IMR-90 (cell line): ENCODE data around the gene GCDH. TPM values are rescaled to one million over a fixed set of nuclear protein-coding genes. Genes with fewer than 3 reads are reported as not detected.

Experiments used
- ATAC-seq: fragments of 200-7000 bp; cut with Tn5 transposase; 2 replicates; pipeline ENCODE4 v1.9.1; 2020; ENCODE audit warnings: low read depth, mild to moderate bottlenecking, moderate library complexity
- BruUV-seq: library from RNA; stranded (reverse); fragments of 400-500 nt; replicated peaks from 2 replicates; lab custom pipeline; 2021; lab: Mats Ljungman, UMichigan
- CTCF ChIA-PET: fragments of 300-600 bp; formaldehyde crosslinking; extraction: SDS; loops from one replicate; lab custom pipeline; 2021; ENCODE audit warnings: antibody characterized with exemption; lab: Yijun Ruan, JAX
- POLR2A ChIA-PET: fragments of 300-600 bp; sonication (Branson Sonifier 250); formaldehyde crosslinking; loops from one replicate; lab custom pipeline; 2022; ENCODE audit warnings: antibody characterized with exemption; ENCODE audit not compliant: unreplicated experiment; lab: Charles Lee
- DNase-seq: peaks from one replicate; pipeline ENCODE4 v3.0.0; 2013
- H2AFZ ChIP-seq: replicated peaks from 2 replicates; pipeline ENCODE3; 2013; ENCODE audit warnings: low read length, mild to moderate bottlenecking; ENCODE audit not compliant: poor library complexity
- H2AK5ac ChIP-seq: 2 replicates; pipeline ENCODE4 v1.6.1; 2013; ENCODE audit warnings: low read depth, low read length, inconsistent platforms
- H2AK9ac ChIP-seq: replicated peaks from 2 replicates; pipeline ENCODE3; 2013; ENCODE audit warnings: mild to moderate bottlenecking, low read depth, low read length, moderate library complexity; ENCODE audit not compliant: poor library complexity
- H2BK120ac ChIP-seq: 2 replicates; pipeline ENCODE4 v1.6.1; 2013; ENCODE audit warnings: low read depth, low read length, inconsistent platforms
- H2BK15ac ChIP-seq: 3 replicates; pipeline ENCODE4 v1.6.1; 2013; ENCODE audit warnings: low read depth, low read length, inconsistent platforms
- H2BK20ac ChIP-seq: 2 replicates; pipeline ENCODE4 v1.6.1; 2013; ENCODE audit warnings: low read depth, mild to moderate bottlenecking, inconsistent platforms, low read length, moderate library complexity
- H2BK5ac ChIP-seq: 2 replicates; pipeline ENCODE4 v1.6.1; 2013; ENCODE audit warnings: mild to moderate bottlenecking, low read depth, low read length, inconsistent platforms; ENCODE audit not compliant: poor library complexity, severe bottlenecking
- H3K14ac ChIP-seq: replicated peaks from 2 replicates; pipeline ENCODE4 v1.6.1; 2013; ENCODE audit warnings: low read depth, low read length, inconsistent platforms
- H3K18ac ChIP-seq: 2 replicates; pipeline ENCODE4 v1.6.1; 2013; ENCODE audit warnings: low read depth, low read length, control low read depth
- H3K23ac ChIP-seq: 2 replicates; pipeline ENCODE4 v1.6.1; 2013; ENCODE audit warnings: low read depth, low read length, inconsistent platforms
- H3K27ac ChIP-seq: 2 replicates; pipeline ENCODE4 v1.5.1; 2013; ENCODE audit warnings: mild to moderate bottlenecking, control low read depth, low read length; ENCODE audit not compliant: insufficient read depth
- H3K27me3 ChIP-seq: 2 replicates; pipeline ENCODE4 v1.6.1; 2013; ENCODE audit warnings: low read length; ENCODE audit not compliant: control insufficient read depth, insufficient read depth
- H3K36me3 ChIP-seq: 2 replicates; pipeline ENCODE4 v1.6.1; 2013; ENCODE audit warnings: low read length, mixed read lengths; ENCODE audit not compliant: control insufficient read depth, insufficient read depth
- H3K4ac ChIP-seq: 2 replicates; pipeline ENCODE4 v1.6.1; 2013; ENCODE audit warnings: low read depth, low read length, inconsistent platforms
- H3K4me1 ChIP-seq: 2 replicates; pipeline ENCODE4 v1.6.1; 2013; ENCODE audit warnings: low read length, mixed read lengths; ENCODE audit not compliant: control insufficient read depth, insufficient read depth
- H3K4me2 ChIP-seq: 2 replicates; pipeline ENCODE4 v1.6.1; 2013; ENCODE audit warnings: low read depth, mild to moderate bottlenecking, control low read depth, low read length, moderate library complexity
- H3K4me3 ChIP-seq: 2 replicates; pipeline ENCODE4 v1.5.1; 2013; ENCODE audit warnings: low read depth, mild to moderate bottlenecking, control low read depth, low read length, moderate library complexity; ENCODE audit not compliant: insufficient read depth
- H3K56ac ChIP-seq: 2 replicates; pipeline ENCODE4 v1.6.1; 2013; ENCODE audit warnings: low read length, inconsistent platforms; ENCODE audit not compliant: insufficient read depth; ENCODE audit errors: extremely low read depth
- H3K79me1 ChIP-seq, 2 experiments: 2 replicates each; pipeline ENCODE4 v1.6.1; 2013; ENCODE audit warnings: low read length in 2 of 2, inconsistent platforms in 1 of 2, low read depth in 1 of 2
- H3K9ac ChIP-seq: 2 replicates; pipeline ENCODE4 v1.6.1; 2013; ENCODE audit warnings: low read depth, low read length, control low read depth
- H3K9me1 ChIP-seq: 2 replicates; pipeline ENCODE4 v1.6.1; 2013; ENCODE audit warnings: low read length, inconsistent platforms; ENCODE audit not compliant: insufficient read depth
- H3K9me3 ChIP-seq: 2 replicates; pipeline ENCODE4 v1.6.1; 2013; ENCODE audit warnings: low read length; ENCODE audit not compliant: control insufficient read depth, insufficient read depth
- H4K20me1 ChIP-seq: 2 replicates; pipeline ENCODE4 v1.6.1; 2013; ENCODE audit warnings: low read length, inconsistent platforms; ENCODE audit not compliant: insufficient read depth
- H4K5ac ChIP-seq: 2 replicates; pipeline ENCODE4 v1.6.1; 2013; ENCODE audit warnings: mild to moderate bottlenecking, low read depth, low read length, control low read depth
- H4K8ac ChIP-seq, 2 experiments: 2 replicates each; pipeline ENCODE4 v1.6.1; 2013; ENCODE audit warnings: low read depth in 2 of 2, low read length in 2 of 2, control low read depth in 1 of 2, inconsistent platforms in 1 of 2
- H4K91ac ChIP-seq: 2 replicates; pipeline ENCODE4 v1.6.1; 2013; ENCODE audit warnings: low read depth, low read length, inconsistent platforms; ENCODE audit not compliant: insufficient read depth
- BHLHE40 ChIP-seq: fragments of 150-350 bp; IDR thresholded peaks from 2 replicates; pipeline ENCODE4 v1.6.1; 2016; ENCODE audit warnings: mild to moderate bottlenecking, low read depth, low read length
- CEBPB ChIP-seq: IDR thresholded peaks from 2 replicates; pipeline ENCODE4 v1.6.1; 2012; ENCODE audit warnings: low read depth, low read length, improper control_type of control experiment
- CHD1 ChIP-seq: IDR thresholded peaks from 2 replicates; pipeline ENCODE4 v1.6.1; 2012; ENCODE audit warnings: low read depth, low read length, improper control_type of control experiment
- CTCF ChIP-seq: conservative IDR thresholded peaks from 2 replicates; pipeline ENCODE4 v1.5.1; 2012; ENCODE audit warnings: mild to moderate bottlenecking, low read depth, low read length, improper control_type of control experiment
- ELK1 ChIP-seq: fragments of 150-350 bp; IDR thresholded peaks from 2 replicates; pipeline ENCODE4 v1.6.1; 2016; ENCODE audit warnings: low read depth, mild to moderate bottlenecking, low read length, moderate library complexity, borderline replicate concordance
- FOS ChIP-seq: fragments of 150-350 bp; IDR thresholded peaks from 2 replicates; pipeline ENCODE4 v1.6.1; 2016; ENCODE audit warnings: low read depth, low read length
- MAFK ChIP-seq: IDR thresholded peaks from 2 replicates; pipeline ENCODE4 v1.6.1; 2012; ENCODE audit warnings: low read depth, low read length, improper control_type of control experiment
- MAZ ChIP-seq: IDR thresholded peaks from 2 replicates; pipeline ENCODE4 v1.6.1; 2012; ENCODE audit warnings: low read depth, mild to moderate bottlenecking, low read length, improper control_type of control experiment, moderate library complexity, borderline replicate concordance
- MXI1 ChIP-seq: IDR thresholded peaks from 2 replicates; pipeline ENCODE4 v1.6.1; 2012; ENCODE audit warnings: low read depth, mild to moderate bottlenecking, low read length, moderate library complexity, borderline replicate concordance
- NFE2L2 ChIP-seq: fragments of 150-350 bp; IDR thresholded peaks from 2 replicates; pipeline ENCODE4 v1.6.1; 2016; ENCODE audit warnings: low read depth, mild to moderate bottlenecking, low read length
- POLR2A ChIP-seq: IDR thresholded peaks from 2 replicates; pipeline ENCODE4 v1.6.1; 2012; ENCODE audit warnings: mild to moderate bottlenecking, low read depth, low read length
- RAD21 ChIP-seq: IDR thresholded peaks from 2 replicates; pipeline ENCODE4 v1.6.1; 2012; ENCODE audit warnings: low read length, improper control_type of control experiment
- RFX5 ChIP-seq: IDR thresholded peaks from 2 replicates; pipeline ENCODE4 v1.8.0; 2012; ENCODE audit warnings: low read depth, mild to moderate bottlenecking, low read length, moderate library complexity
- SMC3 ChIP-seq: fragments of 150-350 bp; IDR thresholded peaks from 2 replicates; pipeline ENCODE4 v1.6.1; 2016; ENCODE audit warnings: low read depth, mild to moderate bottlenecking, antibody characterized with exemption, low read length, moderate library complexity
- USF2 ChIP-seq: fragments of 150-350 bp; IDR thresholded peaks from 2 replicates; pipeline ENCODE4 v1.6.1; 2017; ENCODE audit warnings: mild to moderate bottlenecking, antibody characterized with exemption, low read length, low read depth
- WGBS, 2 experiments: methylation state at CpG; one replicate each; pipeline versions ENCODE4 v1.1.5 to v1.1.7; 2013; ENCODE audit warnings: missing lambda C conversion rate in 2 of 2; ENCODE audit not compliant: insufficient read length in 1 of 2; ENCODE audit errors: extremely low coverage in 2 of 2; 5-methylcytosine and 5-hydroxymethylcytosine counted together
- dilution Hi-C: fragments of 300-500 bp; cut with HindIII; formaldehyde crosslinking; loops from one replicate; pipeline ENCODE4 v1.14.3; 2018; ENCODE audit warnings: low sequenced_read_pairs; ENCODE audit not compliant: unreplicated experiment
- in situ Hi-C: fragments of 300-500 bp; cut with MboI; formaldehyde crosslinking; loops from 3 replicates; pipeline ENCODE4 v1.14.3; 2019; ENCODE audit warnings: low sequenced_read_pairs, inconsistent platforms, mixed read lengths
- intact Hi-C: fragments of 100-400 bp; cut with micrococcal nuclease; formaldehyde crosslinking; loops from 2 replicates; pipeline ENCODE4 v1.10.0; 2022
- polyA plus RNA-seq, 3 experiments: library from polyadenylated mRNA; depleted of rRNA; stranded (reverse); fragments of >200 nt; gene quantifications; 2 replicates each; pipeline ENCODE4 v1.2.3, GENCODE V29; 2012; ENCODE audit warnings: low replicate concordance in 1 of 3
- total RNA-seq: library from RNA; depleted of rRNA; stranded (reverse); fragments of >200 nt; gene quantifications from 2 replicates; pipeline ENCODE4 v1.2.3, GENCODE V29; 2012

Gene GCDH
- total and polyA plus RNA-seq, 2 of the 4 experiments (the other 2 are of a cell fraction): 27.7 to 41.6 TPM

GRCh38 chr19:12912571-12912970 lies 21.6 kb downstream of the GCDH start:
- Histone ChIP-seq H3K56ac (no peak overlapping the region), H2BK120ac (no peak overlapping the region), H4K20me1 (no peaks in the 10 kb centered on the region), H2BK15ac (no peak overlapping the region), H3K4me3 (no peak overlapping the region), H2AK5ac (no peak overlapping the region), H3K23ac (0 out of 2 replicates have a peak overlapping the region, but pooled peaks have one; percentile 23), H3K9me1 (no peaks in the 10 kb centered on the region), H4K8ac (0 out of 4 replicates have a peak overlapping the region, but pooled peaks of 1 of the 2 experiments have one; percentile 41), H3K27ac (no peak overlapping the region), H3K79me1 (no peaks in the 10 kb centered on the region), H3K36me3 (no peaks in the 10 kb centered on the region), H3K27me3 (no peaks in the 10 kb centered on the region), H3K9ac (no peak overlapping the region), H2AFZ (peak overlapping the region; percentile 79), H3K9me3 (no peaks in the 10 kb centered on the region), H3K4me1 (peaks cover 6% of the 10 kb centered on the region), H4K91ac (no peak overlapping the region), H3K4me2 (peak overlapping the region; percentile 4; the same call in 1 of the 2 replicates), H2BK20ac (no peak overlapping the region), H3K18ac (no peak overlapping the region), H3K4ac (no peak overlapping the region), H4K5ac (no peak overlapping the region; the same call in 1 of the 2 replicates), H2AK9ac (no peak overlapping the region), H2BK5ac (no peak overlapping the region), H3K14ac (no peak overlapping the region)
- WGBS, 2 experiments: 10% methylated on average over 2 of the region's 4 CpGs; no CpG with 5 or more reads in 1 of the 2 experiments
- in situ Hi-C loops: no loop called here
- CTCF ChIA-PET: no interaction called here
- no TSS peak for BruUV-seq
- intact Hi-C loops: no loop called here
- ATAC-seq (no peak; the same call in 1 of the 2 replicates), DNase-seq (no peak)
- dilution Hi-C loops: no loop called here
- POLR2A ChIA-PET: no interaction called here
- TF ChIP-seq NFE2L2 (no peak), MXI1 (no peak), CHD1 (no peak), RAD21 (no peak), CEBPB (no peak), USF2 (no peak), FOS (no peak), ELK1 (no peak), SMC3 (no peak), RFX5 (no peak), POLR2A (no peak), MAZ (no peak), BHLHE40 (no peak), MAFK (no peak), CTCF (no peak)
